GM08714 (cell line): ENCODE results near the gene RASSF4.

ENCODE experiments used
- H3K4me3 ChIP-seq: fragments of 200-500 bp; sonication (Bioruptor generic); 2 replicates; pipeline ENCODE4 v1.5.1; 2014; ENCODE audit warnings: mild to moderate bottlenecking, low read length, inconsistent platforms
- ZNF274 ChIP-seq: IDR thresholded peaks from 2 replicates; pipeline ENCODE4 v1.6.1; 2012; ENCODE audit warnings: mild to moderate bottlenecking, low read depth, low read length

Gene RASSF4

GRCh38 chr10:44968500-44969400 is 9.1 kb downstream of the RASSF4 start:
- TF ChIP-seq ZNF274: no peak
- no peak overlapping the region for H3K4me3 ChIP-seq

- H3K4me3 ChIP-seq: no peak overlapping the region
- TF ChIP-seq ZNF274: no peak
Observed at GRCh38 chr10:44969854-44970253, 10.3 kb downstream of the RASSF4 start.

GRCh38 chr10:44970812-44971395 is 11.3 kb downstream of the RASSF4 start:
- H3K4me3 ChIP-seq: no peak overlapping the region
- no peak for TF ChIP-seq ZNF274

GRCh38 chr10:44971434-44971833 is 11.8 kb downstream of the RASSF4 start:
- no peak for TF ChIP-seq ZNF274

GRCh38 chr10:44971935-44972757 is 12.5 kb downstream of the RASSF4 start:
- no peak overlapping the region for H3K4me3 ChIP-seq
- TF ChIP-seq ZNF274: no peak

More at GRCh38 chr10:44971434-44971833, 11.8 kb downstream of the RASSF4 start:
- no peak overlapping the region for H3K4me3 ChIP-seq

- no peak overlapping the region for H3K4me3 ChIP-seq
- TF ChIP-seq ZNF274: no peak
Observed at GRCh38 chr10:44972874-44973306, 13.3 kb downstream of the RASSF4 start.

- no peak for TF ChIP-seq ZNF274
- no peak overlapping the region; the same call in 1 of the 2 replicates for H3K4me3 ChIP-seq
Observed at GRCh38 chr10:44973323-44974081, 13.9 kb downstream of the RASSF4 start.

GRCh38 chr10:44974082-44974627 is 14.6 kb downstream of the RASSF4 start:
- peak overlapping the region; percentile 35; the same call in 1 of the 2 replicates for H3K4me3 ChIP-seq

GRCh38 chr10:44974628-44975430 is 15.2 kb downstream of the RASSF4 start:
- no peak for TF ChIP-seq ZNF274
- peak overlapping the region; percentile 35; the same call in 1 of the 2 replicates for H3K4me3 ChIP-seq

More at GRCh38 chr10:44974082-44974627, 14.6 kb downstream of the RASSF4 start:
- no peak for TF ChIP-seq ZNF274

GRCh38 chr10:44975431-44976331 is 16.1 kb downstream of the RASSF4 start:
- TF ChIP-seq ZNF274: no peak
- H3K4me3 ChIP-seq: no peak overlapping the region

- no peak overlapping the region for H3K4me3 ChIP-seq
- no peak for TF ChIP-seq ZNF274
Observed at GRCh38 chr10:44976352-44977198, 17.0 kb downstream of the RASSF4 start.
